GM12875 (cell line): ENCODE results near the gene CYP2B6.

Experiments
- H3K4me3 ChIP-seq: one replicate; pipeline ENCODE4 v1.5.1; 2011; ENCODE audit warnings: low read depth, low read length, control low read depth
- TF ChIP-seq, protein P1 (sequence below): IDR thresholded peaks from 2 replicates; pipeline ENCODE4 v1.5.1; 2011; ENCODE audit warnings: low read depth, mild to moderate bottlenecking, control low read depth, inconsistent platforms, low read length, moderate library complexity, borderline replicate concordance; ENCODE audit not compliant: insufficient read depth

CYP2B6 gene

DNA sequence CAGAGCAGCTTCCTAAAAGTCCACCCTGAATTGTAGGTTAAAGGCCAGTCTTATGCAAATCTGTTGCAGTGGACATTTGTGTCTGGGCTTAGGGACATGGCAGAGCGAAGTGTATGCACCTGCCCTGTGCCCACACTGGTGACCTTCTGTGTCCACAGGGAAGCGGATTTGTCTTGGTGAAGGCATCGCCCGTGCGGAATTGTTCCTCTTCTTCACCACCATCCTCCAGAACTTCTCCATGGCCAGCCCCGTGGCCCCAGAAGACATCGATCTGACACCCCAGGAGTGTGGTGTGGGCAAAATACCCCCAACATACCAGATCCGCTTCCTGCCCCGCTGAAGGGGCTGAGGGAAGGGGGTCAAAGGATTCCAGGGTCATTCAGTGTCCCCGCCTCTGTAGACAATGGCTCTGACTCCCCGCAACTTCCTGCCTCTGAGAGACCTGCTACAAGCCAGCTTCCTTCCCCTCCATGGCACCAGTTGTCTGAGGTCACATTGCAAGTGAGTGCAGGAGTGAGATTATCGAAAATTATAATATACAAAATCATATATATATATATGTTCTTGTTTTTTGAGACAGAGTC lies 25.5 kb downstream of the CYP2B6 start:
- TF ChIP-seq, protein P1, sequence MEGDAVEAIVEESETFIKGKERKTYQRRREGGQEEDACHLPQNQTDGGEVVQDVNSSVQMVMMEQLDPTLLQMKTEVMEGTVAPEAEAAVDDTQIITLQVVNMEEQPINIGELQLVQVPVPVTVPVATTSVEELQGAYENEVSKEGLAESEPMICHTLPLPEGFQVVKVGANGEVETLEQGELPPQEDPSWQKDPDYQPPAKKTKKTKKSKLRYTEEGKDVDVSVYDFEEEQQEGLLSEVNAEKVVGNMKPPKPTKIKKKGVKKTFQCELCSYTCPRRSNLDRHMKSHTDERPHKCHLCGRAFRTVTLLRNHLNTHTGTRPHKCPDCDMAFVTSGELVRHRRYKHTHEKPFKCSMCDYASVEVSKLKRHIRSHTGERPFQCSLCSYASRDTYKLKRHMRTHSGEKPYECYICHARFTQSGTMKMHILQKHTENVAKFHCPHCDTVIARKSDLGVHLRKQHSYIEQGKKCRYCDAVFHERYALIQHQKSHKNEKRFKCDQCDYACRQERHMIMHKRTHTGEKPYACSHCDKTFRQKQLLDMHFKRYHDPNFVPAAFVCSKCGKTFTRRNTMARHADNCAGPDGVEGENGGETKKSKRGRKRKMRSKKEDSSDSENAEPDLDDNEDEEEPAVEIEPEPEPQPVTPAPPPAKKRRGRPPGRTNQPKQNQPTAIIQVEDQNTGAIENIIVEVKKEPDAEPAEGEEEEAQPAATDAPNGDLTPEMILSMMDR, result no peak
- no peak overlapping the region for H3K4me3 ChIP-seq

DNA sequence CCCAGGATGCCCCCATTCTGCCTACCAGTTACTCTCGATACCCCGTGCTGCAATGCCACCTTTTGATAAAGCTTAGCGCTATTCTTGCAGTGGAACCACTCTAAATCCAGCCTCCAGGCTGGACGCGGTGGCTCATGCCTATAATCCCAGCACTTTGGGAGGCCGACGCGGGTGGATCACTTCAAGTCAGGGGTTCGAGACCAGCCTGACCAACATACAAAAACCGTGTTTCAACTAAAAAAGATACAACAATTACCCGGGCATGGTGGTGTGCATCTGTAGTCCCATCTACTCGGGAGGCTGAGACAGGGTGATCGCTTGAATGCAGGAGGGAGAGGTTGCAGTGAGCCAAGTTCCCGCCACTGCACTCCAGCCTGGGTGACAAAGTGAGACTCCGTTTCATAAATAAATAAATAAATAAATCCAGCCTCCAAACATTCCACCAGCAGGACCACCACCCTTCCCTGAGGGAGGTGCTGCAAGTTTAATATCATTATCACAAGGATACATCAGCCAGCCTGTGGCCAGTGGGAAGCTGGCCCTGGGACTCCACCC lies 27.7 kb downstream of the CYP2B6 start:
- TF ChIP-seq, protein P1, result no peak
- no peak overlapping the region for H3K4me3 ChIP-seq

DNA sequence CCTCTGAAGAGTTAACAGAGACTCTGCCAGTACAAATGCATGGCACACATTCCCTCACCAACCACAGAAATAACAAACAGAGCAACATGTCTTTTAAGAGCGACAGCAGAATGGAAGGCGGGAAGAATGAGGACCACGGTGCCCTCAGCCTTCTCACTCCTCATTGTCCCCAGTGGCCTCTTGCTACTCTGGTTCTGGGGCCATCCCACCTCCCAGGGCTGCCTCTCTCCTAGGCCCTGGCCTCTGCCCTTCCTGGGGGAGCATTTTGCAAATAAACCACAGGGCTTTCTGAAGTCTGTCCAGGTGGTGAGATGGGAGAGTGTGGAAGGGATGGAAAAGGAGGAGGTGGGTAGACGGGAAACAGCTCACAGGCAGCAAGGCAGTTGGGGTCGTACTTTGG lies 28.3 kb downstream of the CYP2B6 start:
- TF ChIP-seq, protein P1, result no peak
- H3K4me3 ChIP-seq, result no peak overlapping the region

DNA sequence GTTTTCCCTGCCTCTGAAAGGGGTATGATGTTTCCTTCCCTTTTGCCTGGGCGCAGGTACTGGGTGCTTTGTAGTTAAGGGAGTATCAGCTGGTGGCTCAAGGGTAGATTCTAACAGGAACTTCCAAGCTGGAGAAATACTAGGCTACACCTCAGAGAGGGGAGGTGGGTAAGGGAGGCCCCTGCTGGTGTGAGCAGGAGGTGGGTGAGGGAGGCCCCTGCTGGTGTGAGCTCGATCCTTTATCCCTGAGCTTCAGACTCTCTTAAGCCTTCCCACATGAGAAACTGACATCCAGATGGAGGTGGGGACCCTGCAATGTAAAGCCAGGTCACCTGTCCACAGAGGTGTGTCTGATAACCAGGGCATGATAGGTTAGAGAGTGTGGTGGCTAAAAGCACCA lies 32.1 kb downstream of the CYP2B6 start:
- H3K4me3 ChIP-seq, result no peak overlapping the region
- TF ChIP-seq, protein P1, result no peak

DNA sequence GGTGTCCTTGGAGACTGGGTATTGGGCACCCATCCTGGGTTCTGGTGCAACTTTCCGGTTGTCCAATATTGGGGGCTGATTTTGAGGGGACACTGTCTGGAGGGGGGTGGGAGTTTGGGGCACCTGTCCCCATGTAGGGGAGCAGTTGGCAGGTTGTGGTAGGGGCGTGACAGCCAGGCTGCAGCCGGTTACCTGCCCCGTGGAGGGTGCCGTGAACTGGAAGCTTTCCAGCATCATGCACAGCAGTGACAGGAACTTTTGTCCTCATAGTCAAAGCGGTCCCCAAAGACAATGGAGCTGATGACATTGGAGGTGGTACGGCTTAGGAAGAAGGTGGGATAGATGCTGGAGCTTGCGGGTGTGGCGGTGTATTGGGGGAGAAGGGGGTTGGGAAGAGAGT lies 34.3 kb downstream of the CYP2B6 start:
- no peak overlapping the region for H3K4me3 ChIP-seq
- TF ChIP-seq, protein P1, result no peak

DNA sequence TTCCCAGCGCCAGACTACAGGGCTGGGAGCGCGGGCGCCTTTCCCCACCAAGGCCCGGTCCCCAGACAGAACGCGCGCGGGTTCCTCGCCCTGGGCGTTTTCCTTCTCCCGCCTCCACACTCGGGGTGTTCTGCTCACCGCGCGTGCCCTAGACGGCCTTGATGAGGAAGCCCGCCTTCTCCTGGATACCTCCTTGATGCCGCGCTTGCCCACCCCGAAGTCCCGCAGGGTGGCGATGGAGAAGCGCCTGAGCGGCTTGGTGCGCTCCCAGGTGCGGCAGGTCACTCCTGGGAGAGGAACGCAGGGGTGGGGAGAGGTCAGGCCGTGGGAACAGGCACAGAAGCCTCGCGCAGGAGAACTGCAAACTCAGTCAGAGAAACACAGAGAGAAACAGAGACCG lies 34.8 kb downstream of the CYP2B6 start:
- TF ChIP-seq, protein P1, result no peak
- H3K4me3 ChIP-seq, result no peak overlapping the region

DNA sequence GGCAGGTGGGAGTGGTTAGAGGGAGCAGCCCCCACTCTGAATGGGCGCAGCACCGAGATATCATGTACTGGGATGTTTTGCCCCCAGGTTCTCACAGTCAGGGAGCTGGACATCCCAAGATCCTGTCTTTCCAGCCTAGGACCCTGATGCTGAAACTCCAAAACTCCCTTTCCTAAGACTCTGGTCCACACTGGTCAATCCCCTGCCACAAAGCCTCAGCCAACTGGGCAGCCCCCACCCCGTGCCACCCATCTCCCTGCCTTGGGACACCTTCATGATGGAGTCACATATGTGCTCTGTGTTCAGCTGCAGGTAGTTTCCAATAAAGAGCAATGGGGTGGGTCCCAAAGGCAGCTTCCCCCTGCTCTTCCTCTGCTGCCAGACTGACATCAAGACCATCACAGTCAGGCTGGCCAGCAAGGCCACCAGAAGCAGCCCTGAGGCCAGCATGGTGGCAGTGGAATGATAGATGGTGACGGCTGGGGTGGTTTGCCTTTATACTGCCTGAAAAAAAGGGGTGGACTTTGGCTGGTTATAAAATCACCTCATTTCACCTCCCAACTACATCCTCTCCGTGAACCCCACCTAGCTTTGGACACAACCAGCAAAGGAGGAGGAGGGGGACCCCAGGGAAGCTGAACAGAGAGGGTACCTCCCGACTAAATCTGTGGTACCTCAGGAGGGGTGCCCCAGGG lies 36.3 kb downstream of the CYP2B6 start:
- TF ChIP-seq, protein P1, result no peak

More for the DNA sequence above, 36.3 kb downstream of the CYP2B6 start:
- H3K4me3 ChIP-seq, result no peak overlapping the region
